Gastrocnemius medialis (tissue), 4 donors: ENCODE data around the gene SUPT3H.

Source experiments
- POLR2A ChIP-seq, 2 donors: fragments of 450-650 bp; IDR thresholded peaks; one replicate each; pipeline ENCODE4 v1.6.1; 2017; ENCODE audit warnings: antibody characterized with exemption in 2 of 2, mild to moderate bottlenecking in 2 of 2, moderate library complexity in 2 of 2
- TF ChIP-seq, protein P1 (sequence below), 5 experiments: fragments of 450-650 bp in 3 of 5; fragments of 200-600 bp in 2 of 5; sonication (generic) in 2 of 5; IDR thresholded peaks in 4 of 5; conservative IDR thresholded peaks in 1 of 5; 1 replicate in 4 of 5; 2 replicates in 1 of 5; pipeline ENCODE4 v1.5.1; 2016 to 2019; ENCODE audit warnings: antibody characterized with exemption in 5 of 5, mild to moderate bottlenecking in 3 of 5, moderate library complexity in 3 of 5

- TF ChIP-seq POLR2A (IDR thresholded peaks at IDR 0.05): no peak
- TF ChIP-seq, protein P1, sequence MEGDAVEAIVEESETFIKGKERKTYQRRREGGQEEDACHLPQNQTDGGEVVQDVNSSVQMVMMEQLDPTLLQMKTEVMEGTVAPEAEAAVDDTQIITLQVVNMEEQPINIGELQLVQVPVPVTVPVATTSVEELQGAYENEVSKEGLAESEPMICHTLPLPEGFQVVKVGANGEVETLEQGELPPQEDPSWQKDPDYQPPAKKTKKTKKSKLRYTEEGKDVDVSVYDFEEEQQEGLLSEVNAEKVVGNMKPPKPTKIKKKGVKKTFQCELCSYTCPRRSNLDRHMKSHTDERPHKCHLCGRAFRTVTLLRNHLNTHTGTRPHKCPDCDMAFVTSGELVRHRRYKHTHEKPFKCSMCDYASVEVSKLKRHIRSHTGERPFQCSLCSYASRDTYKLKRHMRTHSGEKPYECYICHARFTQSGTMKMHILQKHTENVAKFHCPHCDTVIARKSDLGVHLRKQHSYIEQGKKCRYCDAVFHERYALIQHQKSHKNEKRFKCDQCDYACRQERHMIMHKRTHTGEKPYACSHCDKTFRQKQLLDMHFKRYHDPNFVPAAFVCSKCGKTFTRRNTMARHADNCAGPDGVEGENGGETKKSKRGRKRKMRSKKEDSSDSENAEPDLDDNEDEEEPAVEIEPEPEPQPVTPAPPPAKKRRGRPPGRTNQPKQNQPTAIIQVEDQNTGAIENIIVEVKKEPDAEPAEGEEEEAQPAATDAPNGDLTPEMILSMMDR (IDR thresholded peaks at IDR 0.05 in 4 of 5, conservative IDR thresholded peaks at IDR 0.05 in 1 of 5): no peak
Measured at GRCh38 chr6:45254253-45254652, 123.5 kb downstream of the SUPT3H start.
